Activated naive CD4-positive, alpha-beta T cell treated with anti-CD3 and anti-CD28 coated beads, Interleukin-2, amount 50 U/mL, for 16 hours (primary cell): Measurements from ENCODE around the gene PCDHA9.
"Not testable (repeated sequence)": the region's sequence is repeated elsewhere in the genome, so short reads cannot be mapped to it uniquely, and the experiment has no call there.

Source experiments
- DNase-seq: peaks from one replicate; pipeline ENCODE4 v3.0.0-alpha.2; 2020

PCDHA9 gene, protein sequence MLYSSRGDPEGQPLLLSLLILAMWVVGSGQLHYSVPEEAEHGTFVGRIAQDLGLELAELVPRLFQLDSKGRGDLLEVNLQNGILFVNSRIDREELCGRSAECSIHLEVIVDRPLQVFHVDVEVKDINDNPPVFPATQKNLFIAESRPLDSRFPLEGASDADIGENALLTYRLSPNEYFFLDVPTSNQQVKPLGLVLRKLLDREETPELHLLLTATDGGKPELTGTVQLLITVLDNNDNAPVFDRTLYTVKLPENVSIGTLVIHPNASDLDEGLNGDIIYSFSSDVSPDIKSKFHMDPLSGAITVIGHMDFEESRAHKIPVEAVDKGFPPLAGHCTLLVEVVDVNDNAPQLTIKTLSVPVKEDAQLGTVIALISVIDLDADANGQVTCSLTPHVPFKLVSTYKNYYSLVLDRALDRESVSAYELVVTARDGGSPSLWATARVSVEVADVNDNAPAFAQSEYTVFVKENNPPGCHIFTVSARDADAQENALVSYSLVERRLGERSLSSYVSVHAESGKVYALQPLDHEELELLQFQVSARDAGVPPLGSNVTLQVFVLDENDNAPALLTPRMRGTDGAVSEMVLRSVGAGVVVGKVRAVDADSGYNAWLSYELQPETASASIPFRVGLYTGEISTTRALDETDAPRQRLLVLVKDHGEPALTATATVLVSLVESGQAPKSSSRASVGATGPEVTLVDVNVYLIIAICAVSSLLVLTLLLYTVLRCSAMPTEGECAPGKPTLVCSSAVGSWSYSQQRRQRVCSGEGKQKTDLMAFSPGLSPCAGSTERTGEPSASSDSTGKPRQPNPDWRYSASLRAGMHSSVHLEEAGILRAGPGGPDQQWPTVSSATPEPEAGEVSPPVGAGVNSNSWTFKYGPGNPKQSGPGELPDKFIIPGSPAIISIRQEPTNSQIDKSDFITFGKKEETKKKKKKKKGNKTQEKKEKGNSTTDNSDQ

DNA sequence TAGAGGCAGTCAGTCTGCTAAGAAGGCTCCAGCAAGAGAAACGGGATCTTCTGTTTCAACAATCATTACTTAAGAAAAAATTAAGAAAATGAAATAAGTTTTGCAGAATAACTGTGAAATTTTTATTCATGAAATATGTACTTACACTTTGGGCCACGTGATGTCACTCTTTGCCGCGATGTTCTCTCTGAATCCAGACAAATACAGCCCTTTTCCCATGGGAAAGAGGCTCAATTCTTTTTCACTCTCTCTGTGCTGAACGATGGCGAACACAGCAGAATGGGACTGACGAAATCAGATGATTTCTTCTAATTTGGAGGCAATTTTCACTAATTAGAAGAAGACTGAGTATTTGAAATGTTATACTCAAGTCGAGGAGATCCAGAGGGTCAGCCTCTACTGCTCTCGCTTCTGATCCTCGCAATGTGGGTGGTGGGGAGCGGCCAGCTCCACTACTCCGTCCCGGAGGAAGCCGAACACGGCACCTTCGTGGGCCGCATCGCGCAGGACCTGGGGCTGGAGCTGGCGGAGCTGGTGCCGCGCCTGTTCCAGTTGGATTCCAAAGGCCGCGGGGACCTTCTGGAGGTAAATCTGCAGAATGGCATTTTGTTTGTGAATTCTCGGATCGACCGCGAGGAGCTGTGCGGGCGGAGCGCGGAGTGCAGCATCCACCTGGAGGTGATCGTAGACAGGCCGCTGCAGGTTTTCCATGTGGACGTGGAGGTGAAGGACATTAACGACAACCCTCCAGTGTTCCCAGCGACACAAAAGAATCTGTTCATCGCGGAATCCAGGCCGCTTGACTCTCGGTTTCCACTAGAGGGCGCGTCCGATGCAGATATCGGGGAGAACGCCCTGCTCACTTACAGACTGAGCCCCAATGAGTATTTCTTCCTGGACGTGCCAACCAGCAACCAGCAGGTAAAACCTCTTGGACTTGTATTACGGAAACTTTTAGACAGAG is at the start of gene PCDHA9:
Gene PCDHA9 (plus strand): TSS at position 244 of the 964 bp plus-strand sequence. CDS start 114 bp downstream, at position 358.
- not testable (repeated sequence) for DNase-seq

DNA sequence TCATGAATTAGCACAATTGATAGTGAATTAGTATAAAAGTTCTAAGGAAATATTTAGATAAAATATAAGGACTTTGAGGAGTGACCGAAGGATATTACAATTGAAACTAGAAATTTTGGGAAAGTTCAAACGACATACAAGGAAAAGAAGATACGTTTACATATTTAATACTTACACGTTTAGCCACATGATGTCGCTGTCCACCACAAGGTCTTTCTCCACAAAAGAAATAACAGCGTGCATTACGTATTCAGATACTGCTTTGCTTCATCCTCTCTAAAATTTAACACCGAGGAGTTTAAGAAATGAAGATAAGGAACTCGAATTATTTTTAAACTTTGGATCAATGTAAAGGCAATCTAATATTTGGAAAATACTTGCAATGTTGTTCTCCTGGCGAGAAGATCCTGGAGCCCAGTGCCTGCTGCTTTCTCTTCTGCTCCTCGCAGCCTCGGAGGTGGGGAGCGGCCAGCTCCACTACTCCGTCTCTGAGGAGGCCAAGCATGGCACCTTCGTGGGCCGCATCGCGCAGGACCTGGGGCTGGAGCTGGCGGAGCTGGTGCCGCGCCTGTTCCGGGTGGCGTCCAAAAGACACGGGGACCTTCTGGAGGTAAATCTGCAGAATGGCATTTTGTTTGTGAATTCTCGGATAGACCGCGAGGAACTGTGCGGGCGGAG is 47.2 kb upstream of the PCDHA9 start, which contains the start of gene PCDHA3:
Gene PCDHA3 (plus strand): TSS at position 242 of the 678 bp plus-strand sequence.
- no peak for DNase-seq

DNA sequence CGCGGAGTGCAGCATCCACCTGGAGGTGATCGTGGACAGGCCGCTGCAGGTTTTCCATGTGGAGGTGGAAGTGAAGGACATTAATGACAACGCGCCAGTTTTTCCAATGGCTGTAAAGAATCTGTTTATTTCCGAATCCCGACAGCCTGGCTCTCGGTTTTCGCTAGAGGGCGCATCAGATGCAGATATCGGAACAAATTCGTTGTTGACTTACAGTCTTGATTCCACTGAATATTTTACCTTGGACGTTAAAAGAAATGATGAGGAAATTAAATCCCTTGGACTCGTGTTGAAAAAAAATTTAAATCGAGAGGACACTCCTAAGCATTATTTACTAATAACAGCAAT is 46.7 kb upstream of the PCDHA9 start:
- no peak for DNase-seq

DNA sequence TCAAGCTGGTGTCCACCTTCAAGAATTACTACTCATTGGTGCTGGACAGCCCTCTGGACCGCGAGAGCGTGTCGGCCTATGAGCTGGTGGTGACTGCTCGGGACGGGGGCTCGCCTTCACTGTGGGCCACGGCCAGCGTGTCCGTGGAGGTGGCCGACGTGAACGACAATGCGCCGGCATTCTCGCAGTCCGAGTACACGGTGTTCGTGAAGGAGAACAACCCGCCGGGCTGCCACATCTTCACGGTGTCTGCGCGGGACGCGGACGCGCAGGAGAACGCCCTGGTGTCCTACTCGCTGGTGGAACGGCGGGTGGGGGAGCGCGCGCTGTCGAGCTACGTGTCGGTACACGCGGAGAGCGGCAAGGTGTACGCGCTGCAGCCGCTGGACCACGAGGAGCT is 45.8 kb upstream of the PCDHA9 start:
- DNase-seq: not testable (repeated sequence)

DNA sequence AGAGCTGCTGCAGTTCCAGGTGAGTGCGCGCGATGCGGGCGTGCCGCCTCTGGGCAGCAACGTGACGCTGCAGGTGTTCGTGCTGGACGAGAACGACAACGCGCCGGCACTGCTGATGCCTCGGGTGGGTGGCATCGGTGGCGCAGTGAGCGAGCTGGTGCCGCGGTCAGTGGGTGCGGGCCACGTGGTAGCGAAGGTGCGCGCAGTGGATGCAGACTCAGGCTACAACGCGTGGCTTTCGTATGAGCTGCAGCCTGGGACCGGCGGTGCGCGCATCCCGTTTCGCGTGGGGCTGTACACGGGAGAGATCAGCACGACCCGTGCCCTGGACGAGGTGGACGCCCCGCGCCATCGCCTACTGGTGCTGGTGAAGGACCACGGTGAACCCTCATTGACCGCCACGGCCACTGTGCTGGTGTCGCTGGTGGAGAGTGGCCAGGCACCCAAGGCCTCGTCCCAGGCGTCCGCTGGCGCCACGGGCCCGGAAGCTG is 45.4 kb upstream of the PCDHA9 start:
- DNase-seq: peak; percentile 9

DNA sequence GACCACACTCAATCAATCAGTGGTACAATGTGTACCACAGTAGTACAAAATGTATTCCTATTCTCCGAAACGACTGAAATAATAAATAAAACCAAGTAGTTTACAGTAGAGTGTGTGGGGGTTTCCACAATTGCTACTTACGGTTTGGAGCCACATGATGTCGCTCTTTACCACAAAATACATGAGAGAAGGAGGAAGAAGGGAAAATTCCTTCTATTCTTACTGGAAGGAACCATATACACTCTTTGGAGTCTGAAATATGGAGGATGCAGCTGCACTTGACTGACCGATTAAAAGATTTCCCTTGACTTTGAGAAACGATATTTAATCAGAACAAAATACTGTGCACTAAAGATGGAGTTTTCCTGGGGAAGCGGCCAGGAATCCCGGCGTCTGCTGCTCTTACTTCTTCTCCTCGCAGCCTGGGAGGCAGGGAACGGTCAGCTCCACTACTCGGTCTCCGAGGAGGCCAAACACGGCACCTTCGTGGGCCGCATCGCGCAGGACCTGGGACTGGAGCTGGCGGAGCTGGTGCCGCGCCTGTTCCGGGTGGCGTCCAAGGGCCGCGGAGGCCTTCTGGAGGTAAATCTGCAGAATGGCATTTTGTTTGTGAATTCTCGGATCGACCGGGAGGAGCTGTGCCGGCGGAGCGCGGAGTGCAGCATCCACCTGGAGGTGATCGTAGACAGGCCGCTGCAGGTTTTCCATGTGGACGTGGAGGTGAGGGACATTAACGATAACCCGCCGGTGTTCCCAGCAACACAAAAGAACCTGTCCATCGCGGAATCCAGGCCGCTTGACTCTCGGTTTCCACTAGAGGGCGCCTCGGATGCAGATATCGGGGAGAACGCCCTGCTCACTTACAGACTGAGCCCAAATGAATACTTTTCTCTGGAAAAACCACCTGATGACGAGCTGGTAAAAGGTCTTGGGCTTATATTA is 41.1 kb upstream of the PCDHA9 start, which contains the start of gene PCDHA4:
Gene PCDHA4 (plus strand): TSS at position 235 of the 942 bp plus-strand sequence.
- DNase-seq: no peak

DNA sequence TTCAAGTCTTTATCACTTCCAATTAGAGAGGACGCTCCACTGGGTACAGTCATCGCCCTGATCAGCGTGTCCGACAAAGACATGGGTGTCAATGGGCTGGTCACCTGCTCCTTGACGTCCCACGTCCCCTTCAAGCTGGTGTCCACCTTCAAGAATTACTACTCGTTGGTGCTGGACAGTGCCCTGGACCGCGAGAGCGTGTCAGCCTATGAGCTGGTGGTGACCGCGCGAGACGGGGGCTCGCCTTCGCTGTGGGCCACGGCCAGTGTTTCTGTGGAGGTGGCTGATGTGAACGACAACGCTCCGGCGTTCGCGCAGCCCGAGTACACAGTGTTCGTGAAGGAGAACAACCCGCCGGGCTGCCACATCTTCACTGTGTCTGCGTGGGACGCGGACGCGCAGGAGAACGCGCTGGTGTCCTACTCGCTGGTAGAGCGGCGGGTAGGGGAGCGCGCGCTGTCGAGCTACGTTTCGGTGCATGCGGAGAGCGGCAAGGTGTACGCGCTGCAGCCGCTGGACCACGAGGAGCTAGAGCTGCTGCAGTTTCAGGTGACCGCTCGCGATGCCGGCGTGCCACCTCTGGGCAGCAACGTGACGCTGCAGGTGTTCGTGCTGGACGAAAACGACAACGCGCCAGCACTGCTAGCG is 39.8 kb upstream of the PCDHA9 start:
- not testable (repeated sequence) for DNase-seq

DNA sequence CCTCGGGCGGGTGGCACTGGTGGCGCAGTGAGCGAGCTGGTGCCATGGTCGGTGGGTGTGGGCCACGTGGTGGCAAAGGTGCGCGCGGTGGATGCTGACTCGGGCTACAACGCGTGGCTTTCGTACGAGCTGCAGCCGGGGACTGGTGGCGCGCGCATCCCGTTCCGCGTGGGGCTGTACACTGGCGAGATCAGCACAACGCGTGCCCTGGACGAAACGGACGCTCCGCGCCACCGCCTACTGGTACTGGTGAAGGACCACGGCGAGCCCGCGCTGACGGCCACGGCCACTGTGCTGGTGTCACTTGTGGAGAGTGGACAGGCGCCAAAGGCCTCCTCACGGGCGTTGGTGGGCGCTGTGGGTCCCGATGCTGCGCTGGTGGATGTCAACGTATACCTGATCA is 39.3 kb upstream of the PCDHA9 start:
- DNase-seq: no peak

DNA sequence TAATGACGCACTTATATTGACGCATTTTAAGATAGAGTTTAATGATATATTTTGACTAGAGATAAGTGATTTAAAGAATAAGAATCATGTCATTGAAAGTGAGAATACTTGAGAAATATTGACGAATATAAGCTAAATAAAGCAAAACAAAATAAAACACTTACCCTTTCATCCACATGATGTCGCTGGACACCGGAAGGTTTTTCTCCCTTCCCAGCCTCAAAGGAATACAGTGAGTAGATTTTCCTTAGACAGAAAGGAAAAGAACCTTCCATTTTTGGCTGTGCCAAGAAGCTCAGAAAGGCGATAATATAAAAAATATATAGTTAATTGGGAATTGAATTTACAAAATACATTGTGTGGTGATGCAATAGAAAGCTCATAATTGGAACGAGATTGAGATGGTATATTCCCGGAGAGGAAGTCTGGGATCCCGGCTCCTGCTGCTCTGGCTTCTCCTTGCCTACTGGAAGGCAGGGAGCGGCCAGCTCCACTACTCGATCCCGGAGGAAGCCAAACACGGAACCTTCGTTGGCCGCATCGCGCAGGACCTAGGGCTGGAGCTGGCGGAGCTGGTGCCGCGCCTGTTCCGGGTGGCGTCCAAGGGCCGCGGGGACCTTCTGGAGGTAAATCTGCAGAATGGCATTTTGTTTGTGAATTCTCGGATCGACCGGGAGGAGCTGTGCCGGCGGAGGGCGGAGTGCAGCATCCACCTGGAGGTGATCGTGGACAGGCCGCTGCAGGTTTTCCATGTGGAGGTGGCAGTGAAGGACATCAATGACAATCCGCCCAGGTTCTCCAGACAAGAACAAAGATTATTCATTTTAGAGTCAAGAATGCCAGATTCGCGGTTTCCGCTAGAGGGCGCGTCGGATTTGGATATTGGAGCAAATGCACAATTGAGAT is 26.6 kb upstream of the PCDHA9 start, which contains the start of gene PCDHA5:
Gene PCDHA5 (plus strand): TSS at position 239 of the 906 bp plus-strand sequence.
- no peak for DNase-seq

DNA sequence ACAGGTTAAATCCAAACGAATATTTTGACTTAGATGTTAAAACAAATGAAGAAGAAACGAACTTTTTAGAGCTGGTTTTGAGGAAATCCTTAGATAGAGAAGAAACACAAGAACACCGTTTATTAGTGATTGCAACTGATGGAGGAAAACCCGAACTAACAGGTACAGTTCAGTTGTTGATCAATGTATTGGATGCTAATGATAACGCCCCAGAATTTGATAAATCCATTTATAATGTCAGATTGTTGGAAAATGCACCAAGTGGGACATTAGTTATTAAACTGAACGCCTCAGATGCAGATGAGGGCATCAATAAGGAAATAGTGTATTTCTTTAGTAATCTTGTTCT is 25.9 kb upstream of the PCDHA9 start:
- no peak for DNase-seq

DNA sequence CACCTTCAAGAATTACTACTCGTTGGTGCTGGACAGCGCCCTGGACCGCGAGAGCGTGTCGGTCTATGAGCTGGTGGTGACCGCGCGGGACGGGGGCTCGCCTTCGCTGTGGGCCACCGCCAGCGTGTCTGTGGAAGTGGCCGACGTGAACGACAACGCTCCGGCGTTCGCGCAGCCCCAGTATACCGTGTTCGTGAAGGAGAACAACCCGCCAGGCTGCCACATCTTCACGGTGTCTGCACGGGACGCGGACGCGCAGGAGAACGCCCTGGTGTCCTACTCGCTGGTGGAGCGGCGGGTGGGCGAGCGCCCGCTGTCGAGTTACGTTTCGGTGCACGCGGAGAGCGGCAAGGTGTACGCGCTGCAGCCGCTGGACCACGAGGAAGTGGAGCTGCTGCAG is 25.2 kb upstream of the PCDHA9 start:
- not testable (repeated sequence) for DNase-seq

DNA sequence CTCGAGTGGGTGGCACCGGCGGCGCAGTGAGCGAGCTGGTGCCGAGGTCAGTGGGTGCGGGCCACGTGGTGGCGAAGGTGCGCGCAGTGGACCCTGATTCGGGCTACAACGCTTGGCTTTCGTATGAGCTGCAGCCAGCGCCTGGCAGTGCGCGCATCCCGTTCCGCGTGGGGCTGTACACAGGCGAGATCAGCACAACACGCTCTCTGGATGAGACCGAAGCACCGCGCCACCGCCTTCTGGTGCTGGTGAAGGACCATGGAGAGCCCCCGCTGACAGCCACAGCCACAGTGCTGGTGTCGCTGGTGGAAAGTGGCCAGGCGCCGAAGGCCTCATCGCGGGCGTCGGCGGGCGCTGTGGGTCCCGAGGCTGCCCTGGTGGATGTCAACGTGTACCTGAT is 24.7 kb upstream of the PCDHA9 start:
- DNase-seq: no peak

DNA sequence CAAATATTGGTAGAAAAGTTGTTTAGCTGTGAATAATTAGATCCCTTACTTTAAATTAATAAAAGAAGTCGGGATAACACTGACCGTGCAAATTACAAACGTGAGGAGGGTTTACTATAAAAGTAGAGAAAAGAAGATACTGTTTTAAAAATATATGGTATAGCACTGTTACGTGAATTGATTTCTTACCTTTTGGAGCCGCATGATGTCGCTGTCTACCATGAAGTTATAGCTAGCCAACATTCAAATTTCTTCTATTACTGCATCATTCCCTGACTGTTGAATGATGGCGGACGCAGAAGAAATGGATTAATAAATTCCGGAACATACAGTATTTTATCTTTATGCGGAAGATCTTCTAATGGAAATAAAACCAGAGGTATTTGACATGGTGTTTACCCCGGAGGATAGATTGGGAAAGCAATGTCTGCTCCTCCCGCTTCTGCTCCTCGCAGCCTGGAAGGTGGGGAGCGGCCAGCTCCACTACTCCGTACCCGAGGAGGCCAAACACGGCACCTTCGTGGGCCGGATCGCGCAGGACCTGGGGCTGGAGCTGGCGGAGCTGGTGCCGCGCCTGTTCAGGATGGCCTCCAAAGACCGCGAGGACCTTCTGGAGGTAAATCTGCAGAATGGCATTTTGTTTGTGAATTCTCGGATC is 20.3 kb upstream of the PCDHA9 start, which contains the start of gene PCDHA6:
Gene PCDHA6 (plus strand): TSS at position 257 of the 658 bp plus-strand sequence. CDS start 132 bp downstream, at position 389.
- no peak for DNase-seq

DNA sequence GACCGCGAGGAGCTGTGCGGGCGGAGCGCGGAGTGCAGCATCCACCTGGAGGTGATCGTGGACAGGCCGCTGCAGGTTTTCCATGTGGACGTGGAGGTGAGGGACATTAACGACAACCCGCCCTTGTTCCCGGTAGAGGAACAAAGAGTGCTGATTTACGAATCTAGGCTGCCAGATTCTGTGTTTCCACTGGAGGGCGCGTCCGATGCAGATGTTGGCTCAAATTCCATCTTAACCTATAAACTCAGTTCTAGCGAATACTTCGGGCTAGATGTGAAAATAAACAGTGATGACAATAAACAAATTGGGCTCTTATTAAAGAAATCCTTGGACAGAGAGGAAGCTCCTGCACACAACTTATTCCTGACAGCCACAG is 19.8 kb upstream of the PCDHA9 start:
- no peak for DNase-seq

DNA sequence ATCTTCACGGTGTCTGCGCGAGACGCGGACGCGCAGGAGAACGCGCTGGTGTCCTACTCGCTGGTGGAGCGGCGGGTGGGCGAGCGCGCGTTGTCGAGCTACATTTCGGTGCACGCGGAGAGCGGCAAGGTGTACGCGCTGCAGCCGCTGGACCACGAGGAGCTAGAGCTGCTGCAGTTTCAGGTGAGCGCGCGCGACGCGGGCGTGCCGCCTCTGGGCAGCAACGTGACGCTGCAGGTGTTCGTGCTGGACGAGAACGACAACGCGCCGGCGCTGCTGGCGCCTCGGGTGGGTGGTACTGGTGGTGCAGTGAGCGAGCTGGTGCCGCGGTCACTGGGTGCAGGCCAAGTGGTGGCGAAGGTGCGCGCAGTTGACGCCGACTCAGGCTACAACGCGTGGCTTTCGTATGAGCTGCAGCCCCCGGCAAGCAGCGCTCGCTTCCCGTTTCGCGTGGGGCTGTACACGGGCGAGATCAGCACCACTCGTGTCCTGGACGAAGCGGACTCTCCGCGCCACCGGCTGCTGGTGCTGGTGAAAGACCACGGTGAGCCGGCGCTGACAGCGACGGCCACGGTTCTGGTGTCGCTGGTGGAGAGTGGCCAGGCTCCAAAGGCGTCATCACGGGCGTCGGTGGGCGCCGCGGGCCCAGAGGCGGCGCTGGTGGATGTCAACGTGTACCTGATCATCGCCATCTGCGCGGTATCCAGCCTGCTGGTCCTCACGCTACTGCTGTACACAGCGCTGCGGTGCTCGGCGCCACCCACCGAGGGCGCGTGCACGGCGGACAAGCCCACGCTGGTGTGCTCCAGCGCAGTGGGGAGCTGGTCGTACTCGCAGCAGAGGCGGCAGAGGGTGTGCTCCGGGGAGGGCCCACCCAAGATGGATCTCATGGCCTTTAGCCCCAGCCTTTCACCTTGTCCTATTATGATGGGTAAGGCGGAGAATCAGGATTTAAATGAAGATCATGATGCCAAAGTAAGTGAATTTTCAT is 18.4 kb upstream of the PCDHA9 start:
- DNase-seq: not testable (repeated sequence)

DNA sequence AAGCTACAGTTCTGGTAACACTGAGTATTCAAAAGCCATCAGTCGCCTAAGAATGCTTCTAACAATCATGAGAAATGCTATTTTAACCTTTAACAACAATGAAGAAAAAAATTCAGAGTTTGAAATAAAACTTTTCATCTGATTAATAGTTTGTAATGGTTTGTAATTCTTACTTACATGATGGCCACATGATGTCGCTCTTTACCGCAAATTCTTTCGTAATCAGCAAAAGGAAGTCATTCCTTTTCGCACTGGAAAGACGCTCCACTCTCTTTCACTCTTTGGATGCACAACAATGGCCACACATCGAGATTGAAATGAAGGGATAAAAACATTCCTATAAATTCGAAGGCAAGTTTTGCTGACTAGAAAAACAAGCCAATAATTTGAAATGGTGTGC is 14.2 kb upstream of the PCDHA9 start, which contains the start of gene PCDHA7:
Gene PCDHA7 (plus strand): TSS at position 277 of the 400 bp plus-strand sequence. CDS start 115 bp downstream, at position 392.
- DNase-seq: no peak
